ENCODE measurements around the gene ARHGEF35.
"Not testable (repeated sequence)": the region's sequence is repeated elsewhere in the genome, so short reads cannot be mapped to it uniquely, and the experiment has no call there.

DNA sequence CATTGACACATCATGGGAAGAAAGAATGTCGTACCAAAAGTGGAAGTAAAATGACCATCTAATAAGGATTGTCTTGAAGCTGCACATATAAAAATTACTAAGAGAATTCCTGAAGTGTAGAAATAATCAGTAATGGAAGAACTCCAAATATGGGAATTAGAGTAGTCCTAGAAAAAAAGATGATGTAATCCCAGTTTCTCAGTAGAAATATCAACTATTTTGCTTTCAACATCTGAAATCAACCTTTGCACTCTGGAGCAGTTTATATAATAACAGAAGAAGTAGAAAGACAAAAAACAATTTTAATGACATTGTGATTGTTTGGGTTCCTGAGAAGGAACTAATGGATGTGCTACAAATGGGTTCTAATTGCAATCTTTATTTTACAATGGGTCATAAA, 37.4 kb upstream of the ARHGEF35 start:
- TF ChIP-seq, protein P1, sequence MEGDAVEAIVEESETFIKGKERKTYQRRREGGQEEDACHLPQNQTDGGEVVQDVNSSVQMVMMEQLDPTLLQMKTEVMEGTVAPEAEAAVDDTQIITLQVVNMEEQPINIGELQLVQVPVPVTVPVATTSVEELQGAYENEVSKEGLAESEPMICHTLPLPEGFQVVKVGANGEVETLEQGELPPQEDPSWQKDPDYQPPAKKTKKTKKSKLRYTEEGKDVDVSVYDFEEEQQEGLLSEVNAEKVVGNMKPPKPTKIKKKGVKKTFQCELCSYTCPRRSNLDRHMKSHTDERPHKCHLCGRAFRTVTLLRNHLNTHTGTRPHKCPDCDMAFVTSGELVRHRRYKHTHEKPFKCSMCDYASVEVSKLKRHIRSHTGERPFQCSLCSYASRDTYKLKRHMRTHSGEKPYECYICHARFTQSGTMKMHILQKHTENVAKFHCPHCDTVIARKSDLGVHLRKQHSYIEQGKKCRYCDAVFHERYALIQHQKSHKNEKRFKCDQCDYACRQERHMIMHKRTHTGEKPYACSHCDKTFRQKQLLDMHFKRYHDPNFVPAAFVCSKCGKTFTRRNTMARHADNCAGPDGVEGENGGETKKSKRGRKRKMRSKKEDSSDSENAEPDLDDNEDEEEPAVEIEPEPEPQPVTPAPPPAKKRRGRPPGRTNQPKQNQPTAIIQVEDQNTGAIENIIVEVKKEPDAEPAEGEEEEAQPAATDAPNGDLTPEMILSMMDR (IDR thresholded peaks at IDR 0.05), result not testable (repeated sequence)
- not testable (repeated sequence) for TF ChIP-seq POLR2AphosphoS5 (IDR thresholded peaks at IDR 0.05)
